Body of pancreas (tissue), 4 donors: ENCODE measurements around the gene SMIM11.
"Not testable (repeated sequence)": the region's sequence is repeated elsewhere in the genome, so short reads cannot be mapped to it uniquely, and the experiment has no call there.

Experiments
- POLR2A ChIP-seq, 3 donors: fragments of 450-650 bp; IDR thresholded peaks; one replicate each; pipeline ENCODE4 v1.6.1; 2016; ENCODE audit warnings: antibody characterized with exemption in 3 of 3, mild to moderate bottlenecking in 2 of 3
- TF ChIP-seq, protein P1 (sequence below), 7 experiments: fragments of 450-650 bp in 4 of 7; fragments of 200-600 bp in 3 of 7; sonication (generic) in 3 of 7; IDR thresholded peaks; one replicate each; pipeline ENCODE4 v1.5.1; 2016 to 2019; ENCODE audit warnings: antibody characterized with exemption in 7 of 7

DNA sequence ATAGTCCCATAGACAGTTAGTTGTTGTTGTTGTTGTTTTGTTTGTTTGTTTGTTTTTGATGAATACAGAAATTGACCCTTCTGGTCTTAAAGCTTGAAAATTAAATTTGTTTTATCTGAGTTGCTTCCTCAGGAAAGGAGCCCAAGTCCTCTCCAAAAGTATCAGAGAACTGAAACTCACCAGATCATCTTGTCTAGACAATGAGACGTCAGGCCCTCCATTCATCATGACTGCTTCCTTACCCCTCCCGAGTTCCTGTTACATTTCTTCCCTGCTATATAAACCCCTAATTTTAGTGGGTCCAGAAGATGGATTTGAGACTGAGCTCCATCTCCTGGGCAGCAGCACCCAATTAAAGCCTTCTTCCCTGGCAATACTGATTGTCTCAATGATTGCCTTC, 31.4 kb downstream of the SMIM11 start:
- TF ChIP-seq, protein P1, sequence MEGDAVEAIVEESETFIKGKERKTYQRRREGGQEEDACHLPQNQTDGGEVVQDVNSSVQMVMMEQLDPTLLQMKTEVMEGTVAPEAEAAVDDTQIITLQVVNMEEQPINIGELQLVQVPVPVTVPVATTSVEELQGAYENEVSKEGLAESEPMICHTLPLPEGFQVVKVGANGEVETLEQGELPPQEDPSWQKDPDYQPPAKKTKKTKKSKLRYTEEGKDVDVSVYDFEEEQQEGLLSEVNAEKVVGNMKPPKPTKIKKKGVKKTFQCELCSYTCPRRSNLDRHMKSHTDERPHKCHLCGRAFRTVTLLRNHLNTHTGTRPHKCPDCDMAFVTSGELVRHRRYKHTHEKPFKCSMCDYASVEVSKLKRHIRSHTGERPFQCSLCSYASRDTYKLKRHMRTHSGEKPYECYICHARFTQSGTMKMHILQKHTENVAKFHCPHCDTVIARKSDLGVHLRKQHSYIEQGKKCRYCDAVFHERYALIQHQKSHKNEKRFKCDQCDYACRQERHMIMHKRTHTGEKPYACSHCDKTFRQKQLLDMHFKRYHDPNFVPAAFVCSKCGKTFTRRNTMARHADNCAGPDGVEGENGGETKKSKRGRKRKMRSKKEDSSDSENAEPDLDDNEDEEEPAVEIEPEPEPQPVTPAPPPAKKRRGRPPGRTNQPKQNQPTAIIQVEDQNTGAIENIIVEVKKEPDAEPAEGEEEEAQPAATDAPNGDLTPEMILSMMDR (IDR thresholded peaks at IDR 0.05) = not testable (repeated sequence)
- TF ChIP-seq POLR2A (IDR thresholded peaks at IDR 0.05) = not testable (repeated sequence)
